ENCODE measurements around the gene LRRC28.

Gene LRRC28

DNA sequence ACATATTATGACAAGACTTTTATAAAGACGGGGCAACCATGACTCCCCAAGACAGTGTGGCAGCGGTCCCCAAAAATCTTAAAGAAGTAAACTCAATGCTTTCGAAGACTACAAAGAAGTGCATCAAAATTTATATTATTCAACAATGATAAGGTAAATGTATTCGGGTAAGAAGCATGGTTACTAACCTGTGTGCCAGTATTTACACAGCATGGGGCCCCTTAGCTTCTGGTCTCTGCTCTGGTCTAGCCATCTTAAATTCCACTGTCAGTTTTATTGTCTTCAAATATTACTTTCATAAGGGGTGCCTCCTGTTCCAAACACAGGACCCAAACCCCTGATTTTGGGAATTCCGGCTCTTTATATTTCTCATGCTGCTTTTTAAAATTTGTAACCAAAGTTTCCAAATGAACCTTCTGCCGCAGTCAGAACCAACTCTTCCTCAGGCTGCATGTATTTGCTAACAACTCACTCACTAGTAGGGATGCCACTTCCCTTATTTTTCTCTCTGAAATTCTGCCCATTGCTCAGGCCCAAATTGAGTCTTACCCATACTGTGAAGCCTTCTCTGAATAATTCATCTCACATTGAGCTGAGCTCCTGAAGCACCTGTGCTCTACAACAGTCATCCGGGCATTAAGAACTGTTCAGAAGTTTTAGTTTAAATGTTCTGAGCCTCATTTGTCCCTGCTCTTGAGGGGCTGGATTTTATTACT lies 3.1 kb upstream of the LRRC28 start:
- in situ Hi-C loops (cut with HindIII; ENCODE audit: low sequenced_read_pairs), result no loop called here

DNA sequence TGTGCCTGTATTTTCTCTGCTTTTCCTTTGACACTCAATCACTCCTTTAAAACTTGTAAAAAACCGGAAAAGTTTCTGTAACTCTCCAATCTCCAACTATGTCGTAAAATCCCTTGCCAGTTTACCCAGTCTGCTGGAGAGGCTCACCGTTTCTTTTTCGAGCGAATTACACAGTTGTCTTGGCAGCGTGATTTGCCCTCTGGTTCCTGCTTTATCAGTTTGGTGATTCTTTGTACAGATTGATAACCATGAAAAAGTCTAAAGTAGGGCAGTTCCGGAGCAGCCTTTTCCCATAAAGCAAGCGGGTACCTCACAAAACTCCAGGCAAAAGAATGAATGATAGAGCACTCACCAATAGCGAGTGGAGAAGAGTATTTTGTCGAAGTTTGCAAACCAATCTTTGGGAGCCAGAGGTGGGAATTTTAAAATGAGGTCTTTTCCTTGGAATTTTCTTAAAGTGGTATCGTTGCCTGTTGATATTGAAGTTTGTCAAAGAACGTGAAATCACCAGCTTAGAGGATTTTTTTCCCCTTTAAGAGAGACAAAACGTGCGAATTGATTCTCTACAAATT lies 1.9 kb upstream of the LRRC28 start, which contains the start of gene TTC23:
Gene TTC23, minus strand, starts transcription at position 312 of the 572 bp plus-strand sequence. CDS start 20,869 bp downstream, outside the sequence.
- in situ Hi-C loops (cut with HindIII; ENCODE audit: low sequenced_read_pairs), result no loop called here

DNA sequence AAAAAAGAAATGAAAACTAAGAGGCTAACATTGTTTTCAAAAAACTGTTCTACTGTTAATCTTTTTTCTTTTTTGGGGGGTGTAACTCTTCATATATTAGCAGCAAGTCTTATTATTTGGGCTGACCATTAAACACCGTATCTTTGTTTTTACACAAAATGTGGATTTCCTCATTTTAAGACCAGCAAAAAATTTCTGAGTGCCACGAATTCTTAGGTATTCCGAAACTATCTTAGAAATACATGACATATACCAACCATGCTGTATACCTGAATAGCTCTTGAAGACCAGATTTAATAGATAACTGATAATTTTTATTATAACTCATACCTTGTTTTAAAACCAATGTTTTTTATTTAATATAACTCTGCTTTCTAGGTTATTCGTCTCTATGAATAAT lies 1.3 kb upstream of the LRRC28 start:
- in situ Hi-C loops (cut with HindIII; ENCODE audit: low sequenced_read_pairs), result no loop called here

DNA sequence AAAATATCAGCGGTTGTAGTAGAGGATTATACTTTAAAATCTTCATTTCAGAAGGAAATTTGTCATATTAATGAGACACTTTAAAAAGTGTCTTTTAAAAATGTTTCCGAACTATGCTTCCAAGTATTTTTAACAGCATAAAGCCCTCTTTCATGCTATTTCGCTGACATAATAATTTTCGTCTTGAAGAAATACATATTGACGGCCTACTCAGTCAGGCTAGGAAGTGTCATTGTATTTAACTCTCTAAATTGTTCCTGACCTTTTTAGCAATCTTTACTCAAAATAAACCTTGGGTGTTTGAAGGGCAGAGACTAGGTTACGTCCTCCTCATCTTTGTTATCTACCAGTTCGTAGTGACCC lies 806 bp upstream of the LRRC28 start:
- in situ Hi-C loops (cut with HindIII; ENCODE audit: low sequenced_read_pairs), result no loop called here

DNA sequence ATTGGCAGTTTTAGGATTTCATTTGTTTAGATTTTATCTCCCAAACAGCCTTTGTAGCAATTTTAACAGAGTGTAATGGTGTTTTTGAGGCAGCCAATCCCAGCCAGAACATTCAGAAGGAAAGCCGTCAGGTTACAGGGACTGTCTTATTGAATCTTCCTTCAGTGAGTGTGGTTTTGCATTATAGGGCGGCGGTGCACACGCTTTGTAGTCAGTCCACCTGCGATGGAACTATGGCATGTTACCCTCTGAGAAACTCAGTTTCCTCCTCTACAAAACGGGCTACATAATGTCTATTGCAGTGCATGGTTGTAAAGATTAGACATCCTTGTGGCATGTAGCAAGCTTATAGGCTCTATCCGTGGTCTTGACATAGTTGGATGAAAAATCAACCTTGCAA lies 1.0 kb downstream of the LRRC28 start:
- in situ Hi-C loops (cut with HindIII; ENCODE audit: low sequenced_read_pairs), result no loop called here

DNA sequence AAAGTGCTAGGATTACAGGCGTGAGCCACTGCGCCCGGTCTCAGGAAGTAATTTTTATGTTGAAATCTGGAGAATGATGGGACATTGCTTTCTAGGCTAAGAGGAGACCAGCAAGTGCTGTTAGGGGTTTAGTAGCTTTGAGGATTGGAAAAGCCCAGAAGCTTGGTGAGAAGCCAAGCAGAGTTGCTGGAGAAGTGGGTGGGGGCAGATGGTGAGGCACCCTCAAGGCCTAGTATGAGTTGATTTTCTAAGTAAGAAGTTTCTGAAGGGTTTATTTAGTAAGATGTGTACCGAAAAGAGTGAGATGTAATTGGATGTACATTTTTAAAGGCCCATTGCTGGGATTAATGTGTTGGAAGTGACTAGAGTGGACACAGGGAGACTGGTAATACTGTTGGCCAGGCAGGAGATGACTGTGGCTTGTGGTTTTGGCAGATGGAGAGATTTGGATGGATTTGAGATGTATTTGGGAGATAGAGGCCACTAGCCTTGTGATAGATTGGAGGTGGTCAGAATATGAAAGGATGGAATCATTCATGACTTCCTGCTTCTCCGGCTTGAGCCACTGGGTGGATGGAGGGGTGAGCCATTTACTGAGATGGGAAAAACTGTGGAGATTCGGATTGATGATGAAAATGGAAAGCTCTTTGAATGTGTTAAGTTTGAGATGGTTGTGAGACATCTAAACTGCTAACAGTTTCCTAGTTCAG lies 2.3 kb downstream of the LRRC28 start:
- in situ Hi-C loops (cut with HindIII; ENCODE audit: low sequenced_read_pairs), result no loop called here

DNA sequence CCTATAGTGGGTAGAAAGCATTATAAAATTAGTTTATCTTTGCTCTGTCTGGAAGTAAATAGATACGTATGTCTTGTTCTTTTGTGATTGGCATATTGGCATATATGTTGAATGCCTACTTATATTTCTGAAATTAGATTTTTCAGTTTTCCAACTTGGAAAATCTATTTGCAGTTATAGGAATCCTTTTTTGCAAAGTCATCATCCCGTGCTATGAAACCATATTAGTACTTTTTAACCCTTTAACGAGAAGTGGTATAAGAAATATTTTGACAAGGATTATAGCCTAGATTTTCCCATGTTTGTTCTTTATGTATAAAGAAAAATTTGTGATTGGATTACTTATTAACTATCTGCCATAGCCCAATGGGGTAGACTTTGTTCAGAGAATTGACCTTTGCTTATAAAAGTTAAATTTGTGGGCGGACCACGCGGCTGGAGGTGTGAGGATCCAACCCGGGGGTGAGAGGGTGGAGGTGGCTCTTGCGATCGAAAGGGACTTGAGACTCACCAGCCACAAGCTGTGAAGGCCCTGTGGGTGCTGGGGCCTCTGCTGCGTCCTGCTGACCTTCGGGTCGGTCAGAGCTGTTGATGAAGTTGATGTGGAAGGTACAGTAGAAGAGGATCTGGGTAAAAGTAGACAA lies 5.9 kb downstream of the LRRC28 start:
- in situ Hi-C loops (cut with HindIII; ENCODE audit: low sequenced_read_pairs), result no loop called here

DNA sequence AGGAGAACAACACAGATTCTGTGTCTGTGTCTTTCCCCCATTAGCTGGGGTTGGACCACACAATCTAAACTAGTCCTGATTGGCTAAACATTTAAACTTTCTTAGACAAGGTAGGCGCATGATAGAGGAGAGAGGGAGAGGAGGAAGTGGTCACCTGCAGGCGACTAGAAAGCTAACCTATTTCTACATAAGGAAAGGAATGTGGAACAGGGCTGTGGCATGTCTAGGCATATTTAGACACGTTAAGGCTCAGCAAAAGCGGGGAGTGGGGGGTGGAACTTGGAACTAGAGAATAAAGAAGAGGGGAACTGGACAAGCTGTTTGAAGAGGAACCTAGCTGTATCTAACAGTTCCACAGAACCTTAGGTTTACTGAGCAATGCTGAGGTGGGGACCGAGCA lies 12.8 kb downstream of the LRRC28 start:
- in situ Hi-C loops (cut with HindIII; ENCODE audit: low sequenced_read_pairs), result no loop called here

DNA sequence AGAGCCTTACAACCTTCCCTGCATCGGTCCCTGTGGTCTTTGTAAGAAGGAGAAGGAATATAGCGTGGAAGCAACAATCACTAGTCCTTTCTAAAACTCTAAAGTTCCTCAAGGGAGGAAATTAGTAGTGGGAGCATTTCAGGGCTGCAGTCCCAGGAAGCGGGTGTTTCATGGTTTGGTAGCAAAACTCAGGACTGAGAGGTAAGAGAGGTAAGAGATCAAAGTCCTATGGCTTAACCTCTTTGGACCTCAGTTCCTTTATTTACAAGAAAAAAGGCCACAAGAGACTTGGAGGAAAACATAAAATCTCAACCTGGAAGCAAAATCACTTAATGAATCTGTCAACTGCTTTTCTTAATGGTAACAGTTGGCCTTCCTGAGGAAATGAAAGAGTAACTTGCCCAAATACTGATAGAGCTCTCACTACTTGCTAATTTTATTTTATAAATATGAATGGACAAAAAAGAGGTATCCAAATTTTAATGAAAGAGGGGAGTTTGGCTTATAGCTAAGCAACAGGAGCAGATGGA lies 14.3 kb downstream of the LRRC28 start:
- in situ Hi-C loops (cut with HindIII; ENCODE audit: low sequenced_read_pairs), result no loop called here

DNA sequence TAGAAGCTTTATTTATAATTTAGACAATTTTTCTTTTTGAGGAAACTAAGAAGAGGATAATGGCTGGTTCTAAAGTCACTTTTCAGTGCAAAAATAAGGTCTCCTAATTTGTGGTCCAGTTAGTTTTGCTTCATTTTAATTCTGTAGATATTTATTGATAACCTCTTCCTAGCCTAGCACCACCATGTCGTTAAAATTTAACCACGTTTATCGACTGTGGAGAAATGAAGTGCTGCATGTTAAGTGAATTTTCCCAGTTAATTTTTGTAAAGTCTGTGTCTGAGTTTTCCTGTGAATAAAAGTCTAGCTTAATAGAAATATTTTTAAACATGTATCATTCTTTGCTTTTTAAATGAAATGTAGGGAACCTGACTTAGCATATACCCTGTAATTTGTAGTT lies 16.7 kb downstream of the LRRC28 start:
- in situ Hi-C loops (cut with HindIII; ENCODE audit: low sequenced_read_pairs), result no loop called here

DNA sequence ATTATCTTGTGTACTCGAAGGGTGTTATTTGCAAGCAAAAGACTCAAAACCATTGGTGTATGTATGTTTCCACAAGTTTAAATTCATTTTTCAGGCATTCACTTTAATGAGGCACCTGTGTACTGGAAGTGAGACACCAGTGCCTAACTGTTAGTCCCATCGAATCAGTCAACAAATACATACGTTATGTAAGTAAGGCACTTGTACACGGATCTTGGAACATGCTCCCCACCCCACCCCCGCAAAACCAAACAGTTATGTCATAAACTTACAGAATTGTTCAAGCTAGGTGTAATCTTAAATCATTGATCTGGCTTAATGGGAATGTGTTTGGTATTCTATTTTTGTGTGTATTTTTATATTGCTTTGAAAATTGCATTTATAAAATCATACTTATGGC lies 17.1 kb downstream of the LRRC28 start:
- in situ Hi-C loops (cut with HindIII; ENCODE audit: low sequenced_read_pairs), result no loop called here

DNA sequence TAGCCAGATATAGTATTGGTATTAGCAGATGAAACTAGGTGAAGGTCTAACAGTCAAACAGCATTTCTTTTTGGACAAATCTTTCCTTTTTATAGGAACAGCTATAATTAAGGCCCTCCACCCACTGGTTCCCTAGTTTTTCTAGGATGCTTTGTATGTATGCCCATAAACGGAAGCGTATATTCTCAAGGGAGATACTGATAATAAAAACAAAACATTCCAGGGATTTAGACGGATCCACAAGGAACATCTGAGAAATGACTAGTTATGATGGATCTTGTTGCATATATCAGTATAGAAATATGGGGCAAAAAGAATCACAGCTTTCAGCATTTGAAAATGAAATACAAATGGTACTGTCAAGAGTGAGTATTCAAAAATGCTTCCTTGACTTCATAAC lies 22.5 kb downstream of the LRRC28 start:
- in situ Hi-C loops (cut with HindIII; ENCODE audit: low sequenced_read_pairs), result no loop called here

DNA sequence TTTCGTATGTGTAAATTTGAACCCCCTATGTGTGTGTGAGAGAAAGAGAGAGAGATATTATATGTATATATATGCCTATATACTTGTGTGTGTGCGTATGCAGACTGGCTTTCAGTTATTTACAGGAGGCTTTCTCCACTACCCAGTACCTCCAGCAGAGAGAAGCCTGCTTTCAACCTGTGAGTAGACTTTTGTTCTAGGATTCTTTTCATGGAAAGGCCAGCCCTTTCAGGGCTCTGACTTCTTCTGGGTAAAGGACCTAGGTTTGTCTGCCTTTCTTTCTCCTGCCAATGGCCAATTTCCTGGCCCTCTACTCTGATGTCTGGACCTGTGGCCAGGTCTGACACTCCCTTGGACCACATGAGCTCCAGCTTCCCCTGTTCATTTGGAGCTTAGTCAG lies 23.8 kb downstream of the LRRC28 start:
- in situ Hi-C loops (cut with HindIII; ENCODE audit: low sequenced_read_pairs), result no loop called here

DNA sequence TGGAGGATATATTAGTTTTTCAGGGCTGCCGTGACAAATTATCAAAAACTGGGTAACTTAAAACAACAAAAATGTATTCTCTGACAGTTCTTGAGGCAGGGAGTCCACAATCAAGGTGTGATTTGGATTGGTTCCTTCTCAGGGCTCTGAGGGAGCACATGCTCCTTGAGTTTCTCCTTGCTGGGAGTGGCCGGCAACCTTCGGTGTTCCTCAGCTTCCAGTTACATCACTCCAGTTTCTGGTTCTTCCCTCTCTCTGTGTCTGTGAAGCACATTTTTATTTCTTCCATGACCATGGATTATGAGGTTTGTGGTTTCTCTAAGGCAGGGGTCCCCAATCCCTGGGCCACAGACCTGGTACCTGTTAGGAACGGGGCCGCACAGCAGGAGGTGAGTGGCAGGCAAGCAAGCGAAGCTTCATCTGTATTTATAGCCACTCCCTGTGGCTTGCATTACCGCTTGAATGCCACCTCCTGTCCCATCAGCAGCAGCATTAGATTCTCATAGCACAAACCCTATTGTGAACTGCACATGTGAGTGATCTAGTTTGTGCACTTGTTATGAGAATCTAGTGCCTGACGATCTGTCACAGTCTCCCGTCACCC lies 24.3 kb downstream of the LRRC28 start:
- in situ Hi-C loops (cut with HindIII; ENCODE audit: low sequenced_read_pairs), result no loop called here

DNA sequence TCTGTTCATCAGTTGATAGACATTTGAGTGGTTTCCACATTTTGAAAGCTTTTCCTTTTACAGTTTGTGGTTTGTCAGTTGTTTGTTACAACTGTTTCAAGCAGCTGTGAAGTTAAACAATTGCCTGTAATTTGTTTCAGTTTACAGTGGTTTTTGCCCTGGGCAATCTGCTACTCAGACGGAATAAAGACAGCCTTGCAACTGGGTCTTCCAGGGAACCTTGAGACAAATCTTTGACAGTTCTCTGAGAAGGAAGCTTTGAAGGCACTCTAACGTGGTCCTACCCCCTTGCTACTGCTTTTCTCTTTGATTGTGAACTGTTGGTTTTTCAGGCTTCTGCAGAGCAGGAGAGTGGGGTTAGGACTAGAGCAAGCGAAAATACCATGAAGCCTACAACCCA lies 28.0 kb downstream of the LRRC28 start:
- in situ Hi-C loops (cut with HindIII; ENCODE audit: low sequenced_read_pairs), result no loop called here

DNA sequence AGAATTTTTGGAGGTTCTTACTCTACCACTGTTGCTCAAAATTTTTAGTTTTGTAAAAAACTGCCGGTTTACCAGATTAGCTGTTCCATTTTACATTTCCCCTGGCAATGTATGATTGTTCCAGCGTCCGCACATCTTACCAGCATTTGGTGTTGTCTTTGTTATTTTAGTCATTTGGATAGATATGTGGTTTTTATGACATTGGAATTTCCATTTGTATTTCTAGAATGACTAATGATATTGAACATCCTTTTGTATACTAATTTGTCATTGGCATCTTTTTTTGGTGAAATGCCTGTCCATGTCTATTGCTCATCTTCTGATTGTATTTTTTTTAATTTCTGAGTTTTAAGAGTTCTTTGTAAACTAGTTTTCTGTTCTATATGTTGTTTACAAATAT lies 28.5 kb downstream of the LRRC28 start:
- in situ Hi-C loops (cut with HindIII; ENCODE audit: low sequenced_read_pairs), result no loop called here

DNA sequence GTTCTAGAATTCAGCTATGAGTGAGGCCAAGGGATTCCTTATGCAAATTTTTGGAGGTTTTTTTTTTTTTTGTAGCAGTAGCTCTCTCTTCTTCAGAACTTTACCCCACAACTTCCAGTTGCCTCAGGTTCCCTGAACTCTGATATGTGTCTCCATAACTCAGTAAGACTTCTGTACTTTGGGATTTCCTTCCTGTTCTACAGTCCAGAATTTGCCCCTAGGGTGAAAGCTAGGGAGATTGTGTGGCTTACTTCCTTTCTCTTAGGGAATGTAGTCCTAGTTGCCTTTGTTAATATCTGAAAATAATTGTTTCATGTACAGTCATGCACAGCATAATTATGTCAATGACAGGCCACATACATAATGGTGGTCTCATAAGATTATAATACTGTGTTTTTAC lies 30.8 kb downstream of the LRRC28 start:
- in situ Hi-C loops (cut with HindIII; ENCODE audit: low sequenced_read_pairs), result no loop called here

DNA sequence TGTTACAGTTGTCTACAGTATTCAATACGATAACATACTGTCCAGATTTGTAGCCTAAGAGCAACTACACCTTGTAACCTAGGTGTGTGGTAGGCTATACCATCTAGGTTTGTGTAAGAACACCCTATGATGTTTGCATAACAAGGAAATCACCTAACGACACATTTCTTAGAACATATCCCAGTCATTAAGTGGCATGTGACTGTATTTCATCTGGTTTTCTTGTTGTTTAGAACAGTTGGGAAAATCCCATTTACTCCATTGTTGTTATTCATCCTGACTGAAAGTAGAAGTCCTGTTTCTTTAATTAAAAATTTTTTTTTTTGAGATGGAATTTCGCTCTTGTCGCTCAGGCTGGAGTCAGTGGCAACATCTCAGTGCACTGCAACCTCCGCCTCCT lies 31.3 kb downstream of the LRRC28 start:
- in situ Hi-C loops (cut with HindIII; ENCODE audit: low sequenced_read_pairs), result no loop called here

DNA sequence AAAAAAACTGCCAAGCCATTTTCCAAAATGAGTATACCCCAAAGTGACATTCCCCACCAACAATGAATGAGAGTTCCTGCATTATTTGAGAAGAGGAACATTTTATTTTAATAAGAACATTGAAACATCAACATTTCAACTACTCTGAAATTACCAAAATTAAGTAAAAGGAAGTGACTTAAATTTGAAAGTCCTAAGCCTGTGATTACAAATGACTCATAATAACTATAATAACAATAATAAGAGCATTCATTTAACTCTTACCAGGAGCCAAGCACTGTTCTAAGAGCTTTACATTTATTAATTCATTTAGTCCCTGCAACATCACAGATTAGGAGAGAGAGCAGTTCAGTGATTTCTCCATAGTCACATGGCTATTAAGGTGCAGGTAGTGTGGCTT lies 32.4 kb downstream of the LRRC28 start:
- in situ Hi-C loops (cut with HindIII; ENCODE audit: low sequenced_read_pairs), result no loop called here

DNA sequence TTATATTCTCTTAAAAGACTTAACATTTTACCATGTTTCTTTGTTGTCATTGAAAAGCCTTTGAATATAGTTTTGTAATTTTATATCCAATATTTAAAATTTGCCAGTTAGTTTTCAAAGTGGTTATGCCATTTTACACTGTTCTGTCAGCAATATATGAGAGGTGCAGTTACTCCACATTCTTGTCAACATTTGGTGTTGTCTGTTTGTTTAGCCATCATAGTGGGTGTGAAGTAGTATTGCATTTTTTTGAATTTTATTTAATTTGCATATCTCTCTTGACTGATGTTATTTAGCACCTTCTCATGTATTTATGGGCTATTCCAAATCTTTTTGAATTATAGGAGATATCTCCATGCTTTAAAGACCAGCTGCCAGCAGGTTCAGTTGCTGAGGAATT lies 40.4 kb downstream of the LRRC28 start:
- in situ Hi-C loops (cut with HindIII; ENCODE audit: low sequenced_read_pairs), result no loop called here

DNA sequence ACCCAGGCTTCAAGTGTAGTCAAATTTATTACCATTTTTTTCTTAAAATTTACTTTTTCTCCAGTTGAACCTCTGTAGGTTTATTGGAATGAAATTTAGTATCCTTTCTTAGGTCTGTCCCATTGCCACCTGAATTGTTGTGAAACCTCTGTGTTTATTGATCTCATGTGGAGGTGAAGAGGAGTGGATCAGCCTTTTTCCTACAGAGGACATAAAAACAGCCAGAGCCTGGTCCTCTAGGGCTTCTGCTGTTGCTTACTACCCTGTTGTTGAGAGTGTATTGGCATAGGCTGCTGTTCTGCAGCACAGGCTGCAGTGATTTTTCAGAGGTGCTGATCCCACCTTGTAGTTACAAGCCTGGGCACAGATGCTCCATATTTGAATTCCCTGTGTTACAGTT lies 44.6 kb downstream of the LRRC28 start:
- in situ Hi-C loops (cut with HindIII; ENCODE audit: low sequenced_read_pairs), result no loop called here
